Progenitor cell of endocrine pancreas (in vitro differentiated cells): Measurements from ENCODE around the gene CEP112. TPM values are rescaled to one million over a fixed set of nuclear protein-coding genes. Genes with fewer than 3 reads are reported as not detected.

ENCODE experiments used
- DNase-seq: peaks from one replicate; pipeline ENCODE4 v3.0.0; 2021; ENCODE audit warnings: low spot score; ENCODE audit not compliant: unreplicated experiment
- H3K27ac Mint-ChIP-seq: 2 replicates; pipeline ENCODE4 v1.8.0; 2021; ENCODE audit warnings: mild to moderate bottlenecking, moderate library complexity, mixed read lengths
- H3K27me3 Mint-ChIP-seq: 2 replicates; pipeline ENCODE4 v1.8.0; 2021; ENCODE audit warnings: mixed read lengths
- H3K36me3 Mint-ChIP-seq: 2 replicates; pipeline ENCODE4 v1.8.0; 2022; ENCODE audit warnings: mixed read lengths; ENCODE audit not compliant: insufficient read depth
- H3K4me1 Mint-ChIP-seq: 2 replicates; pipeline ENCODE4 v1.8.0; 2021; ENCODE audit warnings: low read depth, mixed read lengths
- H3K4me3 Mint-ChIP-seq: 2 replicates; pipeline ENCODE4 v1.8.0; 2021; ENCODE audit warnings: low read depth, mild to moderate bottlenecking, moderate library complexity, mixed read lengths
- H3K9me3 Mint-ChIP-seq: 2 replicates; pipeline ENCODE4 v1.8.0; 2021; ENCODE audit warnings: low read depth, mixed read lengths
- total RNA-seq: library from RNA; stranded (reverse); gene quantifications from 2 replicates; pipeline ENCODE4 v1.2.1, GENCODE V29; 2021
- TF ChIP-seq, protein P1 (sequence below): fragments of 200-600 bp; sonication (generic); IDR thresholded peaks from one replicate; pipeline ENCODE4 v1.5.0; 2021; ENCODE audit warnings: antibody characterized with exemption, mild to moderate bottlenecking; ENCODE audit not compliant: unreplicated experiment

The CEP112 gene
- total RNA-seq, 1 donor from 2014 or later: 24.3 TPM

DNA sequence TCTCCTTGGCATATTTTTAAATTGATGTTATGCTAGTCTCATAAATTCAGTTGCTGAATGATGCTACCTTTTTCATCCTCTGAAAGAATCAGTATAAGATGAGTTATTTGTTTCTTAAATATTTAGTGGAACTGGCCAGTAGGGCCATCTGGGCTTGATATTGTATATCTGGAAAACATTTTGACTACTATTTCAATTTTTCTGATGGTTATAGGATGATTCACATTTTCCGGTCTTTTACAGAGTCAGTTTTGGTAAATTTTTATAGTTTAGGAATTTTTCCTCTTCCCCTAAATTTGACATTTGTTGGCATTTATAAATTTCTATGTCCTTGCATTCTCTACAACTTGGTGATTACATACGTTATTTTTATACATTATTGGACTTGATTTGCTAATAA lies 334.2 kb downstream of the CEP112 start:
- no peaks in the 10 kb centered on the region for H3K27me3 Mint-ChIP-seq
- H3K27ac Mint-ChIP-seq: no peak overlapping the region
- DNase-seq: no peak
- TF ChIP-seq, protein P1, sequence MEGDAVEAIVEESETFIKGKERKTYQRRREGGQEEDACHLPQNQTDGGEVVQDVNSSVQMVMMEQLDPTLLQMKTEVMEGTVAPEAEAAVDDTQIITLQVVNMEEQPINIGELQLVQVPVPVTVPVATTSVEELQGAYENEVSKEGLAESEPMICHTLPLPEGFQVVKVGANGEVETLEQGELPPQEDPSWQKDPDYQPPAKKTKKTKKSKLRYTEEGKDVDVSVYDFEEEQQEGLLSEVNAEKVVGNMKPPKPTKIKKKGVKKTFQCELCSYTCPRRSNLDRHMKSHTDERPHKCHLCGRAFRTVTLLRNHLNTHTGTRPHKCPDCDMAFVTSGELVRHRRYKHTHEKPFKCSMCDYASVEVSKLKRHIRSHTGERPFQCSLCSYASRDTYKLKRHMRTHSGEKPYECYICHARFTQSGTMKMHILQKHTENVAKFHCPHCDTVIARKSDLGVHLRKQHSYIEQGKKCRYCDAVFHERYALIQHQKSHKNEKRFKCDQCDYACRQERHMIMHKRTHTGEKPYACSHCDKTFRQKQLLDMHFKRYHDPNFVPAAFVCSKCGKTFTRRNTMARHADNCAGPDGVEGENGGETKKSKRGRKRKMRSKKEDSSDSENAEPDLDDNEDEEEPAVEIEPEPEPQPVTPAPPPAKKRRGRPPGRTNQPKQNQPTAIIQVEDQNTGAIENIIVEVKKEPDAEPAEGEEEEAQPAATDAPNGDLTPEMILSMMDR: no peak
- H3K36me3 Mint-ChIP-seq: no peaks in the 10 kb centered on the region
- H3K9me3 Mint-ChIP-seq: no peaks in the 10 kb centered on the region
- H3K4me3 Mint-ChIP-seq: no peak overlapping the region
- H3K4me1 Mint-ChIP-seq: no peaks in the 10 kb centered on the region

DNA sequence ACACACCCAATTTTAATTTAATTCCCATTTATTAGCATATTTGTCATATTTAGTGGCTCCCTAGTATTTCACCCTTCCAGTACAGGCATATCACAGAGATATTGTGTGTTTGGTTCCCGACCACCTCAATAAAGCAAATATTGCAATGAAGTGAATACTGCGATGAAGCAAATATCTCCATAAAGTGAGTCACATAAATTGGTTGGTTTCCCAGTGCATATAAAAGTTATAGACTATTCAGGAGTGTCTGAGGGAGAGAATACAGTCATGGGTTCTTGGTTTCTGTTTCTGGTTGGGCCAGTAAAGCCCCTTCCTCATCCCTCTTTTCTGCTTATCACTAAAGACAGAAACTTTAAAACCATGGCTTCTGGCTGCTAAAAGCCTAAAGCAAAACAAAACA lies 335.1 kb downstream of the CEP112 start:
- TF ChIP-seq, protein P1: no peak
- DNase-seq: no peak
- Mint-ChIP-seq H3K36me3 (no peaks in the 10 kb centered on the region), H3K4me1 (no peaks in the 10 kb centered on the region), H3K27ac (no peak overlapping the region), H3K4me3 (no peak overlapping the region), H3K27me3 (no peaks in the 10 kb centered on the region), H3K9me3 (no peaks in the 10 kb centered on the region)

DNA sequence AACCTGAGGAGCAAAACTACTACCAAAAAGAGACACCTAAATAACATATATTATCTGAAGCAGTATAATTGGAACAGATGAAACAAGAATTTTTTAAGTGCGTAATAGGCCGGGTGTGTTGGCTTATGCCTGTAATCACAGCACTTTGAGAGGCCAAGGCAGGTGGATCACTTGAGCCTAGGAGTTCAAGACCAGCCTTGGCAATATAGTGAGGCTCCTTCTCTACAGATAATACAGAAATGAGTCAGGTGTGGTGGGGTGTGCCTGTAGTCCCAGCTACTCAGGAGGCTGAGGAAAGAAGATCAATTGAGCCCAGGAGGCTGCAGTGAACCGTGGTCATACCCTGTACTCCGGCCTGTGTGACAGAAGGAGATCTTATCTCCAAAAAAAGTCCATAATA lies 336.3 kb downstream of the CEP112 start:
- Mint-ChIP-seq H3K9me3 (no peaks in the 10 kb centered on the region), H3K4me3 (no peak overlapping the region), H3K27me3 (no peaks in the 10 kb centered on the region), H3K4me1 (no peaks in the 10 kb centered on the region), H3K27ac (no peak overlapping the region), H3K36me3 (no peaks in the 10 kb centered on the region)
- TF ChIP-seq, protein P1: no peak
- no peak for DNase-seq

DNA sequence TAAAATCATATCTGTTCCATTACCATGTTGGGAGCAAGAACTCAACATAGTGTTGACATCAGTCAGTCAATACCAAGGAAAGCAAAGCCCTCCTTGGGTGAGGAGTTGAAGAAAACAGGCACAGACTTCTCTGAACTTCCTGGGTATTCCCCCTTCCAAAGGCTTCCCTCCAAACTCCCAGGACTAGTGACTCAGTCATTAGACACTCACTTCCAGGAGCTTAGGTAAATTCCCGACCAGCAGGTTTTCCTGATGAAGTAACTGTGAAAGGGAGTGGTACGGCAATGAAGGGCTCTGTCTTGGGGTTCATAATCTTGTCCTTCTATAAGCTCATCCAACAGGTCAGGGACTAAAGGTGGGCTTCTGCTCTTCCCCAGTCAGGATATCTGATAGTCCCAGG lies 336.7 kb downstream of the CEP112 start:
- Mint-ChIP-seq H3K4me1 (no peaks in the 10 kb centered on the region), H3K36me3 (no peaks in the 10 kb centered on the region), H3K27ac (no peak overlapping the region), H3K27me3 (no peaks in the 10 kb centered on the region), H3K9me3 (no peaks in the 10 kb centered on the region), H3K4me3 (no peak overlapping the region)
- DNase-seq: no peak
- TF ChIP-seq, protein P1: no peak

DNA sequence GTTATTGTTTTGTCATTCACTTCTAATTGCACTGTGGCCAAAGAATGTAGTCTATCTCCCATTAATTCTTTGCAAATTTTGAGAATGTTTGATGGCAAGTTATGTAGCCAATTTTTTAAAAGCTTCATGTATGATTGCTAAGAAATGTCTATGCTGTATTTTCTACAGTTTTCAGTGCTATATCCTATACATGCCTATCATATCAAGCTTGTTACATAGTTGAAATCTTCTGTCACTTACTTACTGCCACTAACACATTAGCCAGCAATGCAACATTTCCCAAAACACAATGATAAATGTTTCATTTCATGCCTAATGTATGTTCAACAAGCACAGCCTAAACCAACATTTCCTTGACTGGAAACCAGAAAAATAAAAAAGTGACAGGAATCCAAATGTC lies 338.1 kb downstream of the CEP112 start:
- H3K27me3 Mint-ChIP-seq: no peaks in the 10 kb centered on the region
- H3K27ac Mint-ChIP-seq: no peak overlapping the region
- H3K4me1 Mint-ChIP-seq: no peaks in the 10 kb centered on the region
- no peaks in the 10 kb centered on the region for H3K9me3 Mint-ChIP-seq
- no peaks in the 10 kb centered on the region for H3K36me3 Mint-ChIP-seq
- no peak for DNase-seq
- TF ChIP-seq, protein P1: no peak
- H3K4me3 Mint-ChIP-seq: no peak overlapping the region
